ENCODE data around the gene SOX6.
"Not testable (repeated sequence)": the region's sequence is repeated elsewhere in the genome, so short reads cannot be mapped to it uniquely, and the experiment has no call there.

Gene SOX6

GRCh38 chr11:16031210-16031609 is 325.1 kb downstream of the SOX6 start:
- H3K27ac ChIP-seq: no peak overlapping the region
- ChIA-PET CTCF (no interaction called here), POLR2A (ENCODE audit: low non-redundant PET) (no interaction called here)
- no peak for DNase-seq (ENCODE audit: low spot score)
- TF ChIP-seq CTCF (conservative IDR thresholded peaks at IDR 0.05; ENCODE audit: low read depth): no peak

GRCh38 chr11:16030664-16031063 is 325.7 kb downstream of the SOX6 start:
- CTCF ChIA-PET: no interaction called here
- no peak for DNase-seq (ENCODE audit: low spot score)
- POLR2A ChIA-PET (ENCODE audit: low non-redundant PET): no interaction called here
- no peak for TF ChIP-seq CTCF (conservative IDR thresholded peaks at IDR 0.05; ENCODE audit: low read depth)
- H3K27ac ChIP-seq: no peak overlapping the region

GRCh38 chr11:16029151-16029550 is 327.2 kb downstream of the SOX6 start:
- CTCF ChIA-PET; POLR2A ChIA-PET (ENCODE audit: low non-redundant PET); H3K27ac ChIP-seq; DNase-seq (ENCODE audit: low spot score): not testable (repeated sequence)

- no peak overlapping the region for H3K27ac ChIP-seq
- CTCF ChIA-PET: no interaction called here
- no peak for DNase-seq (ENCODE audit: low spot score)
- POLR2A ChIA-PET (ENCODE audit: low non-redundant PET): no interaction called here
- no peak for TF ChIP-seq CTCF (conservative IDR thresholded peaks at IDR 0.05; ENCODE audit: low read depth)
Measured at GRCh38 chr11:16028419-16028818, 327.9 kb downstream of the SOX6 start.

GRCh38 chr11:16027621-16028020 is 328.7 kb downstream of the SOX6 start:
- ChIA-PET CTCF (no interaction called here), POLR2A (ENCODE audit: low non-redundant PET) (no interaction called here)
- no peak for DNase-seq (ENCODE audit: low spot score)
- H3K27ac ChIP-seq: no peak overlapping the region
- TF ChIP-seq CTCF (conservative IDR thresholded peaks at IDR 0.05; ENCODE audit: low read depth): no peak

- CTCF ChIA-PET: no interaction called here
Measured at GRCh38 chr11:16026849-16027248, 329.5 kb downstream of the SOX6 start.

GRCh38 chr11:16018931-16019330 is 337.4 kb downstream of the SOX6 start:
- CTCF ChIA-PET: interaction anchor here (0.6 kb wide), 1 partner anchor 8 kb away, joined by 3 read pairs; no protein-coding TSS in a partner anchor
- TF ChIP-seq CTCF (conservative IDR thresholded peaks at IDR 0.05; ENCODE audit: low read depth): no peak
- POLR2A ChIA-PET (ENCODE audit: low non-redundant PET): no interaction called here

More at GRCh38 chr11:16026849-16027248, 329.5 kb downstream of the SOX6 start:
- POLR2A ChIA-PET (ENCODE audit: low non-redundant PET): no interaction called here
- no peak for DNase-seq (ENCODE audit: low spot score)
- H3K27ac ChIP-seq: no peak overlapping the region
- TF ChIP-seq CTCF (conservative IDR thresholded peaks at IDR 0.05; ENCODE audit: low read depth): no peak

More at GRCh38 chr11:16018931-16019330, 337.4 kb downstream of the SOX6 start:
- no peak for DNase-seq (ENCODE audit: low spot score)
- H3K27ac ChIP-seq: no peak overlapping the region
